HG03354 (cell line): ENCODE data around the gene VPS33A.
"Not testable (repeated sequence)": the region's sequence is repeated elsewhere in the genome, so short reads cannot be mapped to it uniquely, and the experiment has no call there.

ENCODE experiments used
- ATAC-seq: cut with Tn5 transposase; IDR thresholded peaks from one replicate; pipeline ENCODE4 v1.9.1; 2021; ENCODE audit warnings: mild to moderate bottlenecking; ENCODE audit not compliant: unreplicated experiment, poor library complexity, severe bottlenecking

Gene VPS33A

GRCh38 chr12:122258939-122259338 lies 7.4 kb downstream of the VPS33A start:
- ATAC-seq = not testable (repeated sequence)

GRCh38 chr12:122258462-122258861 lies 7.8 kb downstream of the VPS33A start:
- not testable (repeated sequence) for ATAC-seq

DNA sequence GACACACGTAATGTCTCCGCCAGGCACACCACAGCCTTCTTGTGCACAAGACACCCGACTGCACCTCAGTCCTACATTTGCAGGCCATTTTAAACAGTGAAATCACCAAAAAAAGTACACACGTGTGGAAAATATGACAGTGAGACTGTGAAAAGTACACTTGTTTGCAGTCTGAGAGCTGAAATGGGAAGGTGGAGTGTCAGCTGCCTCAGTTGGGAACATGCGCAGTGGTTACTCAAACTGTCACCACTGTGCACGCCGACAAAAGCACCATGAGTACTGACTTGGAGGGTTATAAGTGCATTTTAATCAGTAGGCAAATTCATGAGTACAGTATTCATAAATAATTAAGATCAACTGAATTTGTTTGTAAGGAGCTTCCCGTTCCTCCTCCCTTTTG lies 15.8 kb downstream of the VPS33A start:
- no peak for ATAC-seq

DNA sequence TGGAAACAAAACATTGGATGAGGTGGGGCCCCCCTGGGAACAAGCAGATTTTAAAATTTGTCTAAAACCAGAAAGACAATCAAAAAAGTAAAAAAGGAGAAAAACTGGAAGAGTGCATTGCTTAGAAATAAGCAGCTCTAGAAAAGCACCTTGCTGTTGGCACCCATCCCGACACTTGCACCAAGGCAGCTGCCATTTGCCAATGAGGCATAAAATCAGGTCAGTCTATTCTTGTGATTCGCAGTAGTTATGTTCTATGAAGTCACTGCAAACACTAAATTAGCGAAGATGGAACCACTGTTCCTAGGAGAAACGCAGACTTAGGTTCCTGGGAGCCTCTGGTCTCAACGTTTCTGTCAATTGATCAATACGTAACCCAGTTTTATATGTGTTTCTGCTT lies 16.2 kb downstream of the VPS33A start:
- ATAC-seq = no peak

DNA sequence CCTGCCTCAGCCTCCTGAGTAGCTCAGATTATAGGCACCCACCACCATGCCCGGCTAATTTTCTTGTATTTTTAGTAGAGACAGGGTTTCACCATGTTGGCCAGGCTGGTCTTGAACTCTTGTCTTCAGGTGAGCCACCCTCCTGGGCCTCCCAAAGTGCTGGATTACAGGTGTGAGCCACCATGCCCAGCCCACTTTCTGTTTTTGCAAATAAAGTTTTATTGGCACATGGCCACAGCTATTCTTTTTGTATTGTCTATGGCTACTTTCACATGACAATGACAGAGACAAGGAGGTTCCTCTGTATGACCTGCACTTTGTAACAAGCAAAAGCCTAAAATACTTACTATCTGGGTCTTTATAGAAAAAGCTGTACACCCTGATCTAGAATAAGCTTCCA lies 20.7 kb downstream of the VPS33A start:
- ATAC-seq = no peak

- ATAC-seq = no peak
These were observed 21.5 kb downstream of the VPS33A start for GRCh38 chr12:122244565-122245371.

DNA sequence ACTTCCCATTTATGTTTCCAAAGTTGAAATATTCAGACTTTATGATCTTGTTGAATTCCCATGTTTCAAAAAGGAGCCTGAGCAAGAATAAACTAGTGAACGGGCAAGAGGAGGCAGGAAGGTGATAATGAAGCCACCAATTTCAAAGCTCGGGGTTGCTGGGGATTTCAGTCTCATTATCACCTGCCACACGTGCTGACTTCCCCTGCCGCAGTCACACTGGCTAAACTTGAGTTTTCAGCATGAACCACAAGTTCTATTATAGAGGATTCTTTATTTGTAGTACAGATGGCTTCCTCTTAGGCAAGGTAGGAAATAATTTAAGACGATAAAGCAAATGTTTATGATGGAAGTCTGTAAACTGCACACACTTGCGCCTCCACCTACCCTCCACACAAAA lies 22.3 kb downstream of the VPS33A start:
- ATAC-seq = no peak

GRCh38 chr12:122238861-122239260 lies 27.4 kb downstream of the VPS33A start:
- no peak for ATAC-seq

- no peak for ATAC-seq
These were observed 30.6 kb downstream of the VPS33A start for GRCh38 chr12:122235741-122236140.

- ATAC-seq = no peak
These were observed 33.6 kb downstream of the VPS33A start for GRCh38 chr12:122232691-122233090.

GRCh38 chr12:122230798-122231197 lies 35.5 kb downstream of the VPS33A start:
- ATAC-seq = no peak

- ATAC-seq = no peak
These were observed 38.2 kb downstream of the VPS33A start for GRCh38 chr12:122228092-122228491.

GRCh38 chr12:122227341-122227740 lies 39.0 kb downstream of the VPS33A start:
- ATAC-seq = no peak

GRCh38 chr12:122226366-122227125 lies 39.7 kb downstream of the VPS33A start:
- ATAC-seq = no peak

GRCh38 chr12:122225683-122226365 lies 40.5 kb downstream of the VPS33A start, which contains the start of gene DIABLO:
Gene DIABLO, minus strand, starts transcription at chr12:122226052. Its CDS starts 38 bp downstream, at chr12:122226014.
- peak; percentile 94 for ATAC-seq

DNA sequence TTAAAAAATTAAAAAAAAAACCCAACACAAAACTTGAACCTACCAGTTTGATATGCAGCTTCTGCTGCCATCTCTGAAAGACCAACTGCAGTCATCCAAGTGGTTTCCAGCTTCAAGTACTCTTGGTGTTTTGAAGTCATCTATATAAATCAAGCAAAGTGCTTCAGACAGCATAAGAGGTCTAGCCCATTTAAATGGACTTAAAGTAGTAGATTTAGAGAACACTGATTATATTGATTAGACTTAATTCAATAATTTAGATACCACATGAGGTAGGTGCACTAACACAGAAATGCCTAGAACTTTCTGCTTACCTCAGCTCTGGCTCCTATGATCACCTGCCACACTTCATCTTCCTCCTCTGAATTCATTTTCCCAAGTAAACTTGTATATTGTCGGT lies 49.8 kb downstream of the VPS33A start:
- no peak for ATAC-seq

DNA sequence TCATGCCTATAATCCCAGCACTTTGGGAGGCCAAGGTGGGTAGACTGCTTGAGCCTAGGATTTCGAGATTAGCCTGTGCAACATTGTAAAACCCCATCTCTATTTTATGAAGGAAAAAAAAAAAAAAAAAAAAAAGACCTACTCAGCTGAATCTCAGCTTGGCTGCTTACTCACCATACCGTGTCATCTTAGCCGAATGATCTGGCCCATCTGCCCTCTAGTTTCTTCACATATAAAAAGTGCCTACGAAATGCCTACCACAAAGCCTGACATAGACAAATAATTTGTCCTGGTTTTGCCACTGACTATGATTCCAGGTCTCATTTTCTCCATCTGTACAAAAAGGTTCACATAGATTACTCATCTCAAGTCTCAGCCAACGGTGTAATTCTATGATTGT lies 50.5 kb downstream of the VPS33A start:
- ATAC-seq = no peak

DNA sequence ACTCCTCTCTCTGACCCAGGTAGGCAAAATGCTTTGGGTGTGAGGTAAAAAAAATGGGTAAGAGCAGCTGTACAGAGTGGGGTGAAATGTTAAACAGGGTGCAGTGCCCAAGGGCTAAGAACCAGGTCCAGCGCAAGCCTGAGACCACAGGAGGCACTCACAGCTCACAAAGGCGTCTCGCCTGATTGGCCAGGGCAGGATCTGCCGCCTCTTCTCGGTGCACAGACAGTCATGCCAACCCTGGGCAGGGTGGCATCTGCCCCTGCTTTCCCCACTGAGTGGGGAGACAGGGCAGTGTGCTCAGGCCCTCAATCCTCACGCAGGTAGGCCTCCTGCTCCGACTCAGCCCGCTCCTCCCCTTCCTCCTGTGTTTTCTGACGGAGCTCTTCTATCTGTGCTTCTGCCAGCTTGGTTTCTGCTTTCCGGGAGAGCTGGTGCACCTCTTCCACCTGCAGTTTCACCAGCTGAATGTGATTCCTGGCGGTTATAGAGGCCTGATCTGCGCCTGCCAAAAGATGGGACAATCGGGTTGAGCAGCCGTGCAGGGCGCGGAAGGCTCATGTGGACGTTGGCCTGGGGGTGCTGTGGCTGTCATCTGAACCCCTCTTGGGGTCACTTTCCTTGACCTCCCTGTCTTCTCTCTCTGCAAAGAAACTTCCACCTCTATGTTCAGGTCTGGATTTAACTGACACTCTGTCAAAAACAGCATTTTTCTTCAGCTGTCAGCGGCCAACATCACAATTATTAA lies 58.0 kb downstream of the VPS33A start:
- ATAC-seq = no peak

- no peak for ATAC-seq
These were observed 58.9 kb downstream of the VPS33A start for GRCh38 chr12:122207391-122207790.

GRCh38 chr12:122206976-122207375 lies 59.3 kb downstream of the VPS33A start:
- no peak for ATAC-seq
